C1 segment of cervical spinal cord (tissue), 14 donors: ENCODE results near the gene MEAK7.

Source experiments
- DNase-seq, 14 donors: peaks; one replicate each; lab custom pipeline; 2025; lab: John Stamatoyannopoulos, UW

The MEAK7 gene

DNA sequence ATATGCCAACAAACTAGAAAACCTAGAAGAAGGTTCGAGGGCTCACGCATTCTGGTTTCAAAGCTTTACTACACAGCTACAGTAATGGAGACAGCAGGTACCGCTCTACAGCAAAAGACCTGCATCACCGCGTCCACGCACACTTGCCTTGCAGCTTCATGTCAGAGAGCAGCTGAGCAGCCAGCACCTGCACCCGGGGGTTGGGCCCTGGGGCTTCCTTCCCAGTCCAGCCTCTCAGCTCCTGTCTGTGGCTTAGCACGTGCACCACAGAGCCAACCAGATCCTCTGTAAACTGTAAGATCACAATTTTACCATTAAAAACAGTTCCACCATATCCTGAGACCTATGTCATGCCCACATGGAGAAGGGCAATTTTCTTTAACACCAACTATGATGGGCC is 15.3 kb downstream of the MEAK7 start:
- DNase-seq = no peak

DNA sequence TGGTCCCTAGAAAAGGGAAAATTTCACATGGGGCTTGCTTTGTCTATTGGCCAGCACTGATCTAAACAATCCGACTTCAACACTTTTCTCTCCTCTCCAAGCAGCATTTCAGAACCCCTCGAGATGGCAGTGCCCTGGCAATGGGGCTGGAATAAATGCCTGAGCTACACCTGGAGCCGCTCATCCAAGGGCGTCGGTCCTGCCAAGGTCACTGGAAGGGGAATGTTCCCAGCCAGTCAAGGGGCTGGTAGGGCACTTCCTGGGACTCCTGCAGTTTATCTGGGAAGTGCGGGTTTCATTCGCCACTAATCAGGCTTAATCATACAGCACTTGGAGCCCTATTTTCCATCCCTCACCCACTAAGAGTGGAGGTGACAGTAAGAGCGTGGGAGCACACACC is 17.1 kb downstream of the MEAK7 start:
- DNase-seq = no peak

GRCh38 chr16:84486551-84487235 is 17.8 kb downstream of the MEAK7 start:
- no peak for DNase-seq

- no peak for DNase-seq
Observed at GRCh38 chr16:84486126-84486525, 18.3 kb downstream of the MEAK7 start.

- DNase-seq = no peak
Observed at GRCh38 chr16:84485255-84486010, 19.0 kb downstream of the MEAK7 start.

GRCh38 chr16:84484579-84485254 is 19.7 kb downstream of the MEAK7 start:
- peak in 12 of 14 donors; percentile 6 to 70 (median 44) for DNase-seq

DNA sequence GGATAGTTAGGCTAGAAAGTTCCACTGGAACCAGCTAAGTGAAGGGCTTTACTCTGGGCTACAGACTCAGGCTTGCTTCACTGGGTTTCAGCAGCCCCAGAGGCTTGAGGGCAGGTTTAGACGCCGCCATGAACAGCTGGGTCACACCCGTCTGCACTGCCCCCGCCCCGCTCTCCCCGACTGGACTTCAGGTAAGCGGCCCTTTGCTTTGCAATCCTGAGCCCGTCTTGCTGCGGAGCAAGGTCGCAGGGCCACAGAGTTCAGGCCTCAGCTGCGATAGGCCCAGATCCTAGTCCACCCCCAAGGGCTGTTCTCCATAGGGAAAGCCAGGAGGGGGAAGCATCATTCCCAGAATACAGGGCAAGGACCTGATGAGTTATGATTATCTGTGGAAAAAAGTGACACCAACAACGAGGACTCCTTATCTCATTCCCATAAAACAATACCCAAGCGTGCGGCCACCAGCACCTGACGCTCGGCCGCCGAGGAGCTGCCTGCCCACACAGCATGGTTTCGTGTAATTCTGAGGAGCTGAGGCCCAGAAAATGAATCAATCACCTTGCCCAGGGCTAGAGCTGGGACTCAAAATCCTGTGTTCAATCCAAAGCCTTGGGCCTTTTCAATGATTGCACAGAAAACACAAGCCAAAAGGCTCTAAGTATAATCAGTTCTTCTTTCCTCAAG is 20.4 kb downstream of the MEAK7 start:
- DNase-seq = no peak

- DNase-seq = no peak
Observed at GRCh38 chr16:84482951-84483881, 21.2 kb downstream of the MEAK7 start.

GRCh38 chr16:84482001-84482891 is 22.2 kb downstream of the MEAK7 start:
- peak in 8 of 14 donors; percentile 8 to 68 (median 22) for DNase-seq

DNA sequence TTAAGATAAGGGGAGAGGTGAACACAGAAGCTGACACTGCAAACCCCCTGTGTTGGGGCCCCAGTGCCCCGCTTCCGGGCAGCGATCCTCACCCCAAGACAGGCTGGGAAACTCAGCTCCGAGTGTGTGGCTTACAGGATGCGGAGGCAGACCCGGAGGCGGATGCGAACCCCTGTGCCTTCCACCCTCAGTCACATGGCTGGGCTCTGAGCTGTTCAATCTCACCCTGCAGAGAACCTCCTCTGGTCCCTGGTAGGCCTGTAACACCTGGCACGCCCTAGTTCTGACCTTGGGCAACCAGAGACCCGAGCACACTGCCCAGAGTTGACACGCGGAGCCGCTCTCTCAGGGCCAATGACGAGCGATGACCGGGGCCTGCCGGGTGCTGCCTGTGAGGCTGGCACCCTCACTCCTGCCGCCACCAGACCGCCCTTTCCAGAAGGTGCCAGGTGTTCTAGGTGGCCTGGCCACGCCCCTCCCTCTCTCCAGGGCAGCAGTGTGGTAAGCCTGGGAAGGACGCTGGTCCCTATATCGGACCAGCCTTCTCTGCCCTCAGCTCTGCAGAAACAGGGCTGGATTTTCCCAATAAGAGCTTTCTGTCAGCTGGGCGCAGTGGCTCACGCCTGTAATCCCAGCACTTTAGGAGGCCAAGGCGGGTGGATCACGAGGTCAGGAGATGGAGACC is 23.3 kb downstream of the MEAK7 start:
- DNase-seq = no peak

DNA sequence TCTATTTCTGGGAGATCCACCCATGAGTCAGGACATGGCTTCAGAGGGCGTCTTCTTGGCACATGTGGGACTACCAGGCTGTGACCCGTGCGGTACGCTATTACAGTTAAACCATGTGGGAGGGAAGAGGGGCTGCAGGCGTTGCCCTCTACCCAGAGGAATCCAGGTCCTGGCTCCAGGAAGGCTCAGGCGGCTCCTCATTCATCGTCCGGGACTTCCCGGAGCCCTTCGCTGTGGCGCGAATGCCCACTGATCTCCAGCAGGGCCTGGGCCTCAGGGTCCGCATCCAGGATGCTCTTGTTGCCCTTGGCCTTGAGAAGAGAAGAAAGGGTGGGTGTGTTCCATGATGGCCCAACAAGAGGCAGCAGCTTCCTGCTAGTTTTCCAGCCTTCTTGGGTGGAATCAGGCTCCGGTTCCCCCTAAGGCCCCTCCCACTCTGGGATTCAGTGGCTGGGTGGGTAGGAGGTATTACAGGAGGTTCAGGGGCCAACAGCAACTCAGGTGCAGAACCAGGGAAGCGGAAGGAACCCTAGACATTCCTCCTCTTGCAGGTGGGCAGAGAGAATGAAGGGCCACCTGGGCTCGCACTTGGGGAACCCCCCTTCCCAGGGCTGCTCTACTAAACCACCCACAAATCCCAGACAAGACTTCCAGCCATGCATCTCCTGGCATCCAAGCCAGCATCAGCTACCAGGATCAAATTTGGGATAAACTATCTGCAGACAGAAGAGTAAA is 24.6 kb downstream of the MEAK7 start:
- DNase-seq = no peak

DNA sequence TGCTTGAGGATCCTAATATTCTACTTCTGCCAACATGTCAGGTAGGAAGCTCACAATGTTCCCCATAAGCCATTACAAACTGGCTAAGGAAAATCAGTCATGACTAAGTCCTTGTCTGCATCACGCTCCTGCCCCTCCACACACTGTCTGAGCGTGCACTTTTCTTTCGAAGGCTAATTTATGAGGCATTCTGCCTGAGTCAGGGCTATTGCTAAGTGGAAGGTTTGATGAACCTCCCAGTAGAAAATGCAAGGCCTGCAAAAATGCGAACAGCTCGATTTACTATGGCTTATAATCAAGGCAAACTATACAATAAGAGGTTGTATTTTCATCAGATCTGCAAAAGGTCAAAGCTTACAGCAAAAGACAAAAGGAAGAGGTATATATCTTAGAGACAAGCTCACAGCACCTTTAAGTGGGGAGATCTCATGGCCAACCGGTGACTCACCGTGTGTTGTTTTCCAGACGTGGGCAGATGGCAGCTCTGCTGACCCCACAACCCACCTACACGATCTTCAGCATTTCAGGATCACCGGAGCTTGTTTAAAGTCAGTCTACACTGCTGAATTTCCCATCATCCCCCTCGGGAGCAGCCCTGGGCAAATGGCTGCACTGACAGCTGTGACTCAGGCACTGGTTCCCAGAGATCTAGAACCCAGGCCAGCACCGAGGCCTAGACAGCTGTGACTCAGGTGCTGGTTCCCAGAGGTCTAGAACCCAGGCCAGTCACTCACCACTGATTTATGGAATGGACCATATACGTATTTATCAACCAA is 26.1 kb downstream of the MEAK7 start:
- no peak for DNase-seq

DNA sequence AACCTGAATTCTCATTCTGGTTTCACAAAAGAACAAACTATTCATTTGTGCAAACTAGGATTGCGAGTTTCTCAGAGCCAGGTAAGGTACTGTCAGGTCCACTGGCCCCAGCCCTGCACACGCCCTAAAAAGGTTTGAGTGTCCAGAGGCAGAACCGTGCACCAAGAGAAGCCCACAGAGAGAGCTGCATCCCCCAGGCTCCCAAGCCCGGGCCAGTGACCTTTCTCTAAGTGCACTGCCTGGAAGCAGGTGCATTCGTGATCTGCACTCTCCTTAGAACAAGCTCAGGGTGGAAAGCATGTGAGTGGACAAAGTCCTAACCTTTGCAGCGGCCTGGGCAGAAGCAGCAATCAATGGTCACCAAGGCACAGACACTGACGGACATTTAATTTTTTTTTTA is 26.8 kb downstream of the MEAK7 start:
- DNase-seq = no peak

DNA sequence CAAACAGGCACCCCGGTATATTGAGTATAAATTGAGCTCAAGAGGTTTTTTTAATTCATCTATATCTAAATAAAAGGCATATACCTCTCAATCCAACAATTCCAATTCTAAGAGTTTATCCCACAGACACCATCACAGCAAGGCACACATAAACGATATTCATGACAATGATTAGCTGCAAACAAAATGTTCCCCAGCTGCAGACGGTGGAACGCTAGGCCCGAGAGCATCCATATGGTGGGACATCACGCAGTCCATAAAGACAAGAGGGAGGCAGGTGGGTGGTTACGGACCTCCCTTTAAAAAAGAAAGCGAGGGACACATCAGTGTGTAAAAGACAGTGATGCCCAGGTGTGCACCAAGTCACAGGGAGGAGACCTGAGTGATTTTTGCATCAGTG is 28.1 kb downstream of the MEAK7 start:
- DNase-seq = no peak

DNA sequence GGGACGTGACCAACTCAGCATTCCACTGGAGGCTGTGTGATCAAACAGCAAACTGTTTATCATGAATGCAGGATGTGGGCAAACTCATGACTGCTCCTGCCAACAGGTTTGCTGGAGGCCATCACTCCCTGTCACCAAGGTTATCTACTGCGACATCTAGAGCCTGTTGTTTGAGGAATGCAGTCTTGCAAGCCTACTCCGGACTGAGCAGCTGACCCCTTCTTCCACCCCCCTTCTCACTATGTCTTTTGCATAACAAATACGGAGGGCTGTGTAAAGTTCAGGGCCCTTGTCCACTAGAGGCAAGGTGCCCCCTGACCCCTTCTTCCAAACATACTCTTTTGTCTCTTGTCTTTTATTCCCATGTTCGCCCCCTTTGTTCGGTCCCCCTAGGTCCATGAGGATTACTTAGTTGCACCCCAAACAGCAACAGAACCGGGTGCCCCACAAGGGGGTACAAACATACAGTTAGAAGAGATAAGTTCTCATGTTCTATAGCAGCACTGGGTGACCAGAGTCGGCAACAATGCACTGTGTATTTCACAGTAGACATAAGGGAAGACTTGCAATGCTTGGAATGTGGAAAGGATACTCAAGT is 28.7 kb downstream of the MEAK7 start:
- DNase-seq = no peak

- no peak for DNase-seq
Observed at GRCh38 chr16:84471966-84472365, 32.5 kb downstream of the MEAK7 start.

GRCh38 chr16:84471316-84471715 is 33.1 kb downstream of the MEAK7 start:
- no peak for DNase-seq
